HepG2 (cell line): ENCODE results near the gene USP27X. TPM values are rescaled to one million over a fixed set of nuclear protein-coding genes. Genes with fewer than 3 reads are reported as not detected.

Source experiments
- CBX2 ChIP-seq, 2 experiments: fragments of 200-600 bp in 1 of 2; sonication (generic); formaldehyde crosslinking in 1 of 2; IDR thresholded peaks; 2 replicates each; pipeline versions ENCODE4 v1.7.0 to v1.8.1; 2018 to 2022; ENCODE audit warnings: low read depth in 2 of 2, low read length in 1 of 2, mild to moderate bottlenecking in 1 of 2, missing genetic modification reagents in 1 of 2
- CTCF ChIP-seq: sonication (generic); formaldehyde crosslinking; IDR thresholded peaks from 2 replicates; pipeline ENCODE4 v1.5.0; 2020; ENCODE audit warnings: mild to moderate bottlenecking, missing genetic modification reagents, moderate library complexity
- ELF4 ChIP-seq: sonication (generic); formaldehyde crosslinking; IDR thresholded peaks from 2 replicates; pipeline ENCODE4 v1.5.0; 2020; ENCODE audit warnings: missing genetic modification reagents, mild to moderate bottlenecking, moderate library complexity, borderline replicate concordance
- KLF11 ChIP-seq: IDR thresholded peaks from 2 replicates; pipeline ENCODE4 v1.6.1; 2016; ENCODE audit warnings: missing compliant biosample characterization
- KLF6 ChIP-seq: IDR thresholded peaks from 2 replicates; pipeline ENCODE4 v1.8.0; 2016; ENCODE audit warnings: missing biosample characterization, missing genetic modification reagents
- NFKBIZ ChIP-seq: IDR thresholded peaks from 2 replicates; pipeline ENCODE4 v1.6.1; 2018; ENCODE audit warnings: missing genetic modification reagents, missing compliant biosample characterization
- RFXAP ChIP-seq: sonication (generic); formaldehyde crosslinking; IDR thresholded peaks from 2 replicates; pipeline ENCODE4 v1.4.0; 2020; ENCODE audit warnings: missing genetic modification reagents, borderline replicate concordance
- SAP130 ChIP-seq: IDR thresholded peaks from 2 replicates; pipeline ENCODE4 v1.6.1; 2016; ENCODE audit warnings: low read depth
- SMAD3 ChIP-seq: sonication (generic); formaldehyde crosslinking; IDR thresholded peaks from 2 replicates; pipeline ENCODE4 v1.4.0; 2020; ENCODE audit warnings: missing genetic modification reagents
- SRSF1 ChIP-seq: fragments of 200-400 bp; formaldehyde crosslinking; optimal IDR thresholded peaks from 2 replicates; pipeline ENCODE3; 2017; ENCODE audit warnings: mild to moderate bottlenecking, low read depth, low read length, moderate library complexity
- TCF7 ChIP-seq: sonication (generic); IDR thresholded peaks from 2 replicates; pipeline ENCODE4 v1.6.1; 2016; ENCODE audit warnings: antibody characterized with exemption, low read depth
- TFAP4 ChIP-seq: sonication (generic); IDR thresholded peaks from 2 replicates; pipeline ENCODE4 v1.6.1; 2016; ENCODE audit warnings: low read depth, borderline replicate concordance
- XBP1 ChIP-seq: sonication (generic); formaldehyde crosslinking; IDR thresholded peaks from 2 replicates; pipeline ENCODE4 v1.5.0; 2020; ENCODE audit warnings: missing genetic modification reagents
- ZBTB25 ChIP-seq: IDR thresholded peaks from 2 replicates; pipeline ENCODE4 v1.6.1; 2018; ENCODE audit warnings: missing genetic modification reagents
- ZFP41 ChIP-seq: sonication (generic); formaldehyde crosslinking; IDR thresholded peaks from 2 replicates; pipeline ENCODE4 v1.4.0; 2020; ENCODE audit warnings: mild to moderate bottlenecking, missing genetic modification reagents, borderline replicate concordance
- ZFYVE20 ChIP-seq: sonication (generic); formaldehyde crosslinking; IDR thresholded peaks from 2 replicates; pipeline ENCODE4 v1.8.0; 2023; ENCODE audit warnings: low read depth, mild to moderate bottlenecking, moderate library complexity, missing genetic modification reagents, borderline replicate concordance
- ZNF138 ChIP-seq: sonication (generic); formaldehyde crosslinking; IDR thresholded peaks from 2 replicates; pipeline ENCODE4 v1.5.0; 2020; ENCODE audit warnings: mild to moderate bottlenecking, low read depth, missing genetic modification reagents
- ZNF264 ChIP-seq: sonication (generic); formaldehyde crosslinking; IDR thresholded peaks from 2 replicates; pipeline ENCODE4 v1.4.0; 2020; ENCODE audit warnings: missing genetic modification reagents
- ZNF274 ChIP-seq: sonication (generic); formaldehyde crosslinking; IDR thresholded peaks from 2 replicates; pipeline ENCODE4 v1.5.1; 2020; ENCODE audit warnings: mild to moderate bottlenecking, missing genetic modification reagents
- ZNF615 ChIP-seq: sonication (generic); formaldehyde crosslinking; IDR thresholded peaks from 2 replicates; pipeline ENCODE4 v1.5.0; 2020; ENCODE audit warnings: mild to moderate bottlenecking, missing genetic modification reagents, borderline replicate concordance
- ZNF644 ChIP-seq: IDR thresholded peaks from 2 replicates; pipeline ENCODE4 v1.6.1; 2016; ENCODE audit warnings: low read depth
- ZNF674 ChIP-seq: sonication (generic); formaldehyde crosslinking; IDR thresholded peaks from 2 replicates; pipeline ENCODE4 v1.5.0; 2020; ENCODE audit warnings: low read depth, mild to moderate bottlenecking, missing genetic modification reagents
- ZNF788 ChIP-seq: sonication (generic); formaldehyde crosslinking; IDR thresholded peaks from 2 replicates; pipeline ENCODE4 v1.5.0; 2020; ENCODE audit warnings: mild to moderate bottlenecking, missing genetic modification reagents, borderline replicate concordance
- polyA plus RNA-seq, 8 experiments: library from polyadenylated mRNA; depleted of rRNA in 3 of 8; stranded (reverse) in 7 of 8; unstranded in 1 of 8; fragments of >200 nt; fragmentation: Illumina TruSeq in 4 of 8; extraction: Trizol in 4 of 8; gene quantifications; 2 replicates each; pipeline versions ENCODE4 v1.2.1 to v1.2.3, GENCODE V29; 2011 to 2016; ENCODE audit warnings: low read depth in 4 of 8, missing spikeins in 1 of 8, mixed read lengths in 1 of 8; ENCODE audit not compliant: insufficient read depth in 1 of 8
- total RNA-seq, 5 experiments: library from RNA; depleted of rRNA; stranded (reverse); fragments of >200 nt; fragmentation: Illumina TruSeq; extraction: Trizol; gene quantifications; 2 replicates each; pipeline ENCODE4 v1.2.3, GENCODE V29; 2016; ENCODE audit warnings: low read depth in 1 of 5
- TF ChIP-seq, protein P1 (sequence below): sonication (generic); formaldehyde crosslinking; IDR thresholded peaks from 2 replicates; pipeline ENCODE4 v1.5.0; 2020; ENCODE audit warnings: mild to moderate bottlenecking, missing genetic modification reagents, borderline replicate concordance

The USP27X gene
- total and polyA plus RNA-seq, 2 of the 13 experiments (the other 11 are each of a cell fraction or from before 2014, with no cell fraction given), result 7.2 to 9.7 TPM

- TF ChIP-seq TFAP4 (no peak), ZNF138 (CRISPR knock-in tag) (no peak), XBP1 (CRISPR knock-in tag) (no peak), ZNF615 (no peak), ZBTB25 (CRISPR knock-in tag) (no peak), CTCF (CRISPR knock-in tag) (peak; percentile 74), KLF6 (CRISPR knock-in tag) (no peak), ZNF264 (CRISPR knock-in tag) (no peak), TCF7 (no peak), RFXAP (CRISPR knock-in tag) (no peak), KLF11 (CRISPR knock-in tag) (no peak), ZNF644 (CRISPR knock-in tag) (no peak), CBX2 (IDR thresholded peaks at IDR 0.05; ENCODE audit: low read depth, low read length) (no peak), CBX2 (CRISPR knock-in tag; IDR thresholded peaks at IDR 0.05; ENCODE audit: low read depth) (no peak), SRSF1 (no peak), ZFYVE20 (CRISPR knock-in tag) (no peak), SMAD3 (CRISPR knock-in tag) (no peak), ZNF674 (CRISPR knock-in tag) (no peak), NFKBIZ (no peak), ZNF788 (CRISPR knock-in tag) (no peak), ZFP41 (CRISPR knock-in tag) (no peak), ZNF274 (CRISPR knock-in tag) (no peak), SAP130 (peak; percentile 11; the same call in 1 of the 2 replicates), ELF4 (CRISPR knock-in tag) (no peak)
- TF ChIP-seq, protein P1, sequence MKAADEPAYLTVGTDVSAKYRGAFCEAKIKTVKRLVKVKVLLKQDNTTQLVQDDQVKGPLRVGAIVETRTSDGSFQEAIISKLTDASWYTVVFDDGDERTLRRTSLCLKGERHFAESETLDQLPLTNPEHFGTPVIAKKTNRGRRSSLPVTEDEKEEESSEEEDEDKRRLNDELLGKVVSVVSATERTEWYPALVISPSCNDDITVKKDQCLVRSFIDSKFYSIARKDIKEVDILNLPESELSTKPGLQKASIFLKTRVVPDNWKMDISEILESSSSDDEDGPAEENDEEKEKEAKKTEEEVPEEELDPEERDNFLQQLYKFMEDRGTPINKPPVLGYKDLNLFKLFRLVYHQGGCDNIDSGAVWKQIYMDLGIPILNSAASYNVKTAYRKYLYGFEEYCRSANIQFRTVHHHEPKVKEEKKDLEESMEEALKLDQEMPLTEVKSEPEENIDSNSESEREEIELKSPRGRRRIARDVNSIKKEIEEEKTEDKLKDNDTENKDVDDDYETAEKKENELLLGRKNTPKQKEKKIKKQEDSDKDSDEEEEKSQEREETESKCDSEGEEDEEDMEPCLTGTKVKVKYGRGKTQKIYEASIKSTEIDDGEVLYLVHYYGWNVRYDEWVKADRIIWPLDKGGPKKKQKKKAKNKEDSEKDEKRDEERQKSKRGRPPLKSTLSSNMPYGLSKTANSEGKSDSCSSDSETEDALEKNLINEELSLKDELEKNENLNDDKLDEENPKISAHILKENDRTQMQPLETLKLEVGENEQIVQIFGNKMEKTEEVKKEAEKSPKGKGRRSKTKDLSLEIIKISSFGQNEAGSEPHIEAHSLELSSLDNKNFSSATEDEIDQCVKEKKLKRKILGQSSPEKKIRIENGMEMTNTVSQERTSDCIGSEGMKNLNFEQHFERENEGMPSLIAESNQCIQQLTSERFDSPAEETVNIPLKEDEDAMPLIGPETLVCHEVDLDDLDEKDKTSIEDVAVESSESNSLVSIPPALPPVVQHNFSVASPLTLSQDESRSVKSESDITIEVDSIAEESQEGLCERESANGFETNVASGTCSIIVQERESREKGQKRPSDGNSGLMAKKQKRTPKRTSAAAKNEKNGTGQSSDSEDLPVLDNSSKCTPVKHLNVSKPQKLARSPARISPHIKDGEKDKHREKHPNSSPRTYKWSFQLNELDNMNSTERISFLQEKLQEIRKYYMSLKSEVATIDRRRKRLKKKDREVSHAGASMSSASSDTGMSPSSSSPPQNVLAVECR (CRISPR knock-in tag), result no peak
These were observed 5.1 kb downstream of the USP27X start (continued) for GRCh38 chrX:49884290-49884862.
